Sciatic nerve (tissue), 2 donors: ENCODE measurements around the gene SLC35E2B. TPM values are rescaled to one million over a fixed set of nuclear protein-coding genes. Genes with fewer than 3 reads are reported as not detected.
"Not testable (repeated sequence)": the region's sequence is repeated elsewhere in the genome, so short reads cannot be mapped to it uniquely, and the experiment has no call there.

Source experiments
- ATAC-seq: fragments of 200-7000 bp; cut with Tn5 transposase; one replicate; pipeline ENCODE4 v1.9.1; 2020; ENCODE audit warnings: mild to moderate bottlenecking, moderate library complexity
- DNase-seq: peaks from one replicate; pipeline ENCODE4 v3.0.0-alpha.2; 2020; ENCODE audit warnings: low spot score
- intact Hi-C: fragments of 100-400 bp; cut with DNase I; formaldehyde crosslinking; loops from one replicate; pipeline ENCODE4 v1.14.2; 2022
- total RNA-seq: library from RNA; stranded (reverse); fragmentation: NEBNext Ultra II Directional; extraction: Animal tissue kit (Norgen Biotek cat#: 25700); gene quantifications from one replicate; pipeline ENCODE4 v1.2.1, GENCODE V29; 2021
- donor health status: DM: no; HTN: no; CAD: no.
- donor health status: DM: no; HTN: no; CAD: no.

The SLC35E2B gene
- total RNA-seq, 1 donor from 2014 or later: 45.6 TPM

GRCh38 chr1:1705623-1706022 is 13.0 kb upstream of the SLC35E2B start:
- ATAC-seq, DNase-seq, intact Hi-C loops: not testable (repeated sequence)

GRCh38 chr1:1704284-1704957 is 11.8 kb upstream of the SLC35E2B start:
- intact Hi-C loops, ATAC-seq: not testable (repeated sequence)
- DNase-seq: peak; percentile 51

- ATAC-seq (no peak), DNase-seq (peak; percentile 54)
- intact Hi-C loops: no loop called here
Observed at GRCh38 chr1:1703796-1704195, 11.2 kb upstream of the SLC35E2B start.

GRCh38 chr1:1702506-1702905 is 9.9 kb upstream of the SLC35E2B start:
- DNase-seq, intact Hi-C loops, ATAC-seq: not testable (repeated sequence)

GRCh38 chr1:1700557-1700956 is 8.0 kb upstream of the SLC35E2B start:
- DNase-seq, intact Hi-C loops: not testable (repeated sequence)
- peak; percentile 22 for ATAC-seq

- DNase-seq, ATAC-seq, intact Hi-C loops: not testable (repeated sequence)
Observed at GRCh38 chr1:1700067-1700466, 7.5 kb upstream of the SLC35E2B start.

- intact Hi-C loops, ATAC-seq: not testable (repeated sequence)
- DNase-seq: peak; percentile 14
Observed at GRCh38 chr1:1699061-1699460, 6.5 kb upstream of the SLC35E2B start.

- intact Hi-C loops, ATAC-seq: not testable (repeated sequence)
- peak; percentile 32 for DNase-seq
Observed at GRCh38 chr1:1697358-1698183, 5.0 kb upstream of the SLC35E2B start.

GRCh38 chr1:1696431-1697357 is 4.1 kb upstream of the SLC35E2B start:
- intact Hi-C loops, ATAC-seq: not testable (repeated sequence)
- peak; percentile 32 for DNase-seq

- DNase-seq: peak; percentile 84
- peak; percentile 80 for ATAC-seq
- intact Hi-C loops: not testable (repeated sequence)
Observed at GRCh38 chr1:1692324-1692713, 276 bp downstream of the SLC35E2B start.

GRCh38 chr1:1691443-1691842 is 1.2 kb downstream of the SLC35E2B start:
- intact Hi-C loops, ATAC-seq: not testable (repeated sequence)
- peak; percentile 14 for DNase-seq

- intact Hi-C loops, ATAC-seq: not testable (repeated sequence)
- peak; percentile 21 for DNase-seq
Observed at GRCh38 chr1:1689526-1689925, 3.1 kb downstream of the SLC35E2B start.

GRCh38 chr1:1687846-1688245 is 4.7 kb downstream of the SLC35E2B start:
- DNase-seq (no peak), ATAC-seq (no peak)
- intact Hi-C loops: no loop called here

GRCh38 chr1:1684031-1684681 is 8.4 kb downstream of the SLC35E2B start:
- intact Hi-C loops: no loop called here
- DNase-seq: no peak
- ATAC-seq: no peak

- intact Hi-C loops: no loop called here
- DNase-seq: no peak
- ATAC-seq: no peak
Observed at GRCh38 chr1:1683104-1683905, 9.3 kb downstream of the SLC35E2B start.

GRCh38 chr1:1680912-1681273 is 11.7 kb downstream of the SLC35E2B start:
- intact Hi-C loops: no loop called here
- DNase-seq (no peak), ATAC-seq (no peak)

GRCh38 chr1:1680031-1680911 is 12.3 kb downstream of the SLC35E2B start:
- DNase-seq (no peak), ATAC-seq (no peak)
- intact Hi-C loops: no loop called here
